Endothelial cell of umbilical vein (primary cell): ENCODE results near the gene CCBE1. TPM values are rescaled to one million over a fixed set of nuclear protein-coding genes. Genes with fewer than 3 reads are reported as not detected.

Source experiments
- BruUV-seq: library from RNA; stranded (reverse); fragments of 400-500 nt; replicated peaks from 2 replicates; lab custom pipeline; 2021; lab: Mats Ljungman, UMichigan
- CTCF ChIA-PET: fragments of 300-600, 350-600 bp; sonication (Branson Sonifier 250); formaldehyde crosslinking; loops from one replicate; lab custom pipeline; 2021; ENCODE audit warnings: antibody characterized with exemption, inconsistent platforms; lab: Charles Lee
- POLR2A ChIA-PET: fragments of 300-600, 350-600 bp; sonication (Branson Sonifier 250); formaldehyde crosslinking; loops from one replicate; lab custom pipeline; 2021; ENCODE audit warnings: antibody characterized with exemption, inconsistent platforms; lab: Charles Lee
- DNase-seq: peaks from one replicate; pipeline ENCODE4 v3.0.0-alpha.2; 2011; ENCODE audit warnings: low read depth, low spot score
- FAIRE-seq: peaks from 2 replicates; lab custom pipeline; 2011; peaks lifted over from hg19 to GRCh38; lab: Jason Lieb, UNC
- H2AFZ ChIP-seq: 2 replicates; pipeline ENCODE4 v1.6.0; 2012; ENCODE audit warnings: low read depth, low read length, control low read depth, inconsistent platforms
- H3K27ac ChIP-seq: 2 replicates; pipeline ENCODE4 v1.5.1; 2011; ENCODE audit warnings: low read depth, mild to moderate bottlenecking, control low read depth, low read length, moderate library complexity; ENCODE audit not compliant: insufficient read depth
- H3K27me3 ChIP-seq, 2 experiments: 2 replicates each; pipeline versions ENCODE4 v1.6.0 to v1.6.1; 2011; ENCODE audit warnings: low read length in 2 of 2, mixed read lengths in 1 of 2; ENCODE audit not compliant: control insufficient read depth in 2 of 2, insufficient read depth in 2 of 2
- H3K36me3 ChIP-seq, 2 experiments: 2 replicates in 1 of 2; 3 replicates in 1 of 2; pipeline ENCODE4 v1.5.1; 2011; ENCODE audit warnings: low read length in 2 of 2, mild to moderate bottlenecking in 1 of 2, moderate library complexity in 1 of 2; ENCODE audit not compliant: control insufficient read depth in 2 of 2, insufficient read depth in 2 of 2; ENCODE audit errors: extremely low read depth in 1 of 2
- H3K4me1 ChIP-seq: 3 replicates; pipeline ENCODE4 v1.5.1; 2011; ENCODE audit warnings: mild to moderate bottlenecking, low read length; ENCODE audit not compliant: control insufficient read depth, insufficient read depth; ENCODE audit errors: extremely low read depth
- H3K4me2 ChIP-seq: 2 replicates; pipeline ENCODE4 v1.6.1; 2011; ENCODE audit warnings: low read length, control low read depth, mixed read lengths; ENCODE audit not compliant: insufficient read depth
- H3K4me3 ChIP-seq, 3 experiments: fragments of 200-600 bp in 1 of 3; sonication (generic), shearing (Covaris generic) in 1 of 3; replicated peaks in 1 of 3; 2 replicates each; pipeline ENCODE4 v1.5.1; 2011 to 2016; ENCODE audit warnings: control low read depth in 3 of 3, low read length in 3 of 3, mild to moderate bottlenecking in 2 of 3, inconsistent platforms in 1 of 3, low read depth in 1 of 3, moderate library complexity in 1 of 3; ENCODE audit not compliant: insufficient read depth in 1 of 3
- H3K79me2 ChIP-seq: 2 replicates; pipeline ENCODE4 v1.6.0; 2012; ENCODE audit warnings: low read length, inconsistent platforms; ENCODE audit not compliant: control insufficient read depth, insufficient read depth
- H3K9ac ChIP-seq: replicated peaks from 2 replicates; pipeline ENCODE3; 2011; ENCODE audit warnings: low read length, control low read depth; ENCODE audit not compliant: insufficient read depth; ENCODE audit errors: extremely low read depth
- H3K9me1 ChIP-seq: replicated peaks from 3 replicates; pipeline ENCODE4 v1.6.0; 2011; ENCODE audit warnings: mild to moderate bottlenecking, low read length; ENCODE audit not compliant: control insufficient read depth, insufficient read depth; ENCODE audit errors: extremely low read depth
- H3K9me3 ChIP-seq: replicated peaks from 2 replicates; pipeline ENCODE4 v1.5.1; 2012; ENCODE audit warnings: low read length, inconsistent platforms; ENCODE audit not compliant: control insufficient read depth, insufficient read depth
- H4K20me1 ChIP-seq: replicated peaks from 2 replicates; pipeline ENCODE3; 2011; ENCODE audit warnings: mild to moderate bottlenecking, low read length; ENCODE audit not compliant: control insufficient read depth, insufficient read depth; ENCODE audit errors: extremely low read depth
- EZH2 ChIP-seq: IDR thresholded peaks from 2 replicates; pipeline ENCODE4 v1.6.1; 2012; ENCODE audit warnings: borderline replicate concordance, low read depth, mild to moderate bottlenecking, moderate library complexity, low read length, inconsistent platforms; ENCODE audit not compliant: severe bottlenecking
- FOS ChIP-seq: IDR thresholded peaks from 2 replicates; pipeline ENCODE4 v1.6.1; 2011; ENCODE audit warnings: mild to moderate bottlenecking, low read length, moderate library complexity, borderline replicate concordance; ENCODE audit not compliant: insufficient read depth
- GATA2 ChIP-seq: IDR thresholded peaks from 2 replicates; pipeline ENCODE4 v1.7.0; 2011; ENCODE audit warnings: low read depth, mild to moderate bottlenecking, moderate library complexity, mixed read lengths, low read length; ENCODE audit not compliant: insufficient read length, insufficient read depth
- JUN ChIP-seq: IDR thresholded peaks from 2 replicates; pipeline ENCODE4 v1.6.1; 2011; ENCODE audit warnings: borderline replicate concordance, low read depth; ENCODE audit not compliant: insufficient read length, insufficient read depth
- MAX ChIP-seq: IDR thresholded peaks from 2 replicates; pipeline ENCODE4 v1.6.1; 2011; ENCODE audit not compliant: insufficient read depth, insufficient read length
- MYC ChIP-seq: IDR thresholded peaks from one replicate; pipeline ENCODE4 v1.6.1; 2011; ENCODE audit warnings: mild to moderate bottlenecking, low read depth, low read length
- POLR2A ChIP-seq: IDR thresholded peaks from 2 replicates; pipeline ENCODE4 v1.6.1; 2012; ENCODE audit warnings: low read depth, mild to moderate bottlenecking, control low read depth, low read length
- POLR2AphosphoS5 ChIP-seq: IDR thresholded peaks from 2 replicates; pipeline ENCODE4 v1.6.1; 2012; ENCODE audit warnings: low read depth, mild to moderate bottlenecking, control low read depth, low read length, moderate library complexity; ENCODE audit not compliant: insufficient read depth
- dilution Hi-C: fragments of 300-500 bp; cut with MboI; formaldehyde crosslinking; loops from one replicate; pipeline ENCODE4 v1.15.0; 2019; ENCODE audit warnings: low sequenced_read_pairs; ENCODE audit not compliant: extremely low pct_ligation_motif_present
- intact Hi-C: fragments of 100-400 bp; cut with micrococcal nuclease; formaldehyde crosslinking; loops from one replicate; pipeline ENCODE4 v1.10.0; 2022
- polyA plus RNA-seq, 4 experiments: library from polyadenylated mRNA; depleted of rRNA in 3 of 4; stranded (reverse) in 3 of 4; unstranded in 1 of 4; fragments of >200 nt; gene quantifications; 2 replicates each; pipeline versions ENCODE4 v1.2.1 to v1.2.3, GENCODE V29; 2011 to 2012; ENCODE audit warnings: missing spikeins in 1 of 4
- total RNA-seq: library from RNA; stranded (reverse); gene quantifications from 2 replicates; pipeline ENCODE4 v1.2.3, GENCODE V29; 2021
- TF ChIP-seq, protein P1 (sequence below), 2 donors: IDR thresholded peaks; 1 replicate in 1 of 2; 2 replicates in 1 of 2; pipeline ENCODE4 v1.5.1; 2011; ENCODE audit warnings: low read length in 2 of 2, mild to moderate bottlenecking in 2 of 2, moderate library complexity in 2 of 2, control low read depth in 1 of 2, inconsistent platforms in 1 of 2, low read depth in 1 of 2; ENCODE audit not compliant: insufficient read depth in 1 of 2; ENCODE audit errors: extremely low read depth in 1 of 2

Gene CCBE1
- total and polyA plus RNA-seq, 2 donors (not counting 3 experiments of a cell fraction or from before 2014, with no cell fraction given) = 0.04 TPM; not detected in 1

- no peaks in the 10 kb centered on the region for H3K36me3 ChIP-seq
- no peak overlapping the region for H3K4me3 ChIP-seq
- ChIA-PET POLR2A (no interaction called here), CTCF (interaction anchor here (1.4 to 2.8 kb wide), 2 partner anchors 23 to 43 kb away, joined by 8 to 16 read pairs; partner anchors contain the start of gene CCBE1)
- dilution Hi-C loops (no loop called here), intact Hi-C loops (no loop called here)
- H3K9ac ChIP-seq = no peak overlapping the region
- no peak overlapping the region for H3K27ac ChIP-seq
- no peak overlapping the region for H2AFZ ChIP-seq
- no peaks in the 10 kb centered on the region for H4K20me1 ChIP-seq
- no peak for DNase-seq
- no peaks in the 10 kb centered on the region for H3K4me1 ChIP-seq
- no peak for TF ChIP-seq POLR2AphosphoS5
- TF ChIP-seq, protein P1, sequence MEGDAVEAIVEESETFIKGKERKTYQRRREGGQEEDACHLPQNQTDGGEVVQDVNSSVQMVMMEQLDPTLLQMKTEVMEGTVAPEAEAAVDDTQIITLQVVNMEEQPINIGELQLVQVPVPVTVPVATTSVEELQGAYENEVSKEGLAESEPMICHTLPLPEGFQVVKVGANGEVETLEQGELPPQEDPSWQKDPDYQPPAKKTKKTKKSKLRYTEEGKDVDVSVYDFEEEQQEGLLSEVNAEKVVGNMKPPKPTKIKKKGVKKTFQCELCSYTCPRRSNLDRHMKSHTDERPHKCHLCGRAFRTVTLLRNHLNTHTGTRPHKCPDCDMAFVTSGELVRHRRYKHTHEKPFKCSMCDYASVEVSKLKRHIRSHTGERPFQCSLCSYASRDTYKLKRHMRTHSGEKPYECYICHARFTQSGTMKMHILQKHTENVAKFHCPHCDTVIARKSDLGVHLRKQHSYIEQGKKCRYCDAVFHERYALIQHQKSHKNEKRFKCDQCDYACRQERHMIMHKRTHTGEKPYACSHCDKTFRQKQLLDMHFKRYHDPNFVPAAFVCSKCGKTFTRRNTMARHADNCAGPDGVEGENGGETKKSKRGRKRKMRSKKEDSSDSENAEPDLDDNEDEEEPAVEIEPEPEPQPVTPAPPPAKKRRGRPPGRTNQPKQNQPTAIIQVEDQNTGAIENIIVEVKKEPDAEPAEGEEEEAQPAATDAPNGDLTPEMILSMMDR (IDR thresholded peaks at IDR 0.05; ENCODE audit: extremely low read depth in 1 of 2, insufficient read depth in 1 of 2, low read depth in 1 of 2, low read length in 2 of 2) = no peak
- no peak for TF ChIP-seq GATA2
- TF ChIP-seq MYC = no peak
- no peak for TF ChIP-seq EZH2
- TF ChIP-seq POLR2A = no peak
- no peak for TF ChIP-seq MAX
- no peak for TF ChIP-seq FOS
- no peak for TF ChIP-seq JUN
- no peaks in the 10 kb centered on the region for H3K9me3 ChIP-seq
- no TSS peak for BruUV-seq
- no peak for FAIRE-seq
- no peaks in the 10 kb centered on the region for H3K27me3 ChIP-seq
- no peak overlapping the region for H3K4me2 ChIP-seq
- H3K9me1 ChIP-seq = no peaks in the 10 kb centered on the region
- H3K79me2 ChIP-seq = no peaks in the 10 kb centered on the region
These were observed 22.9 kb downstream of the CCBE1 start for GRCh38 chr18:59674186-59674902.
